Stimulated activated CD8-positive, alpha-beta memory T cell treated with anti-CD3 and anti-CD28 coated beads, Interleukin-7, amount 100 ng/mL, for 24 hours (primary cell): ENCODE data around the gene DQX1.
"Not testable (repeated sequence)": the region's sequence is repeated elsewhere in the genome, so short reads cannot be mapped to it uniquely, and the experiment has no call there.

Source experiments
- DNase-seq: peaks from one replicate; pipeline ENCODE4 v3.0.0-alpha.2; 2020; ENCODE audit warnings: low read depth

Gene DQX1

DNA sequence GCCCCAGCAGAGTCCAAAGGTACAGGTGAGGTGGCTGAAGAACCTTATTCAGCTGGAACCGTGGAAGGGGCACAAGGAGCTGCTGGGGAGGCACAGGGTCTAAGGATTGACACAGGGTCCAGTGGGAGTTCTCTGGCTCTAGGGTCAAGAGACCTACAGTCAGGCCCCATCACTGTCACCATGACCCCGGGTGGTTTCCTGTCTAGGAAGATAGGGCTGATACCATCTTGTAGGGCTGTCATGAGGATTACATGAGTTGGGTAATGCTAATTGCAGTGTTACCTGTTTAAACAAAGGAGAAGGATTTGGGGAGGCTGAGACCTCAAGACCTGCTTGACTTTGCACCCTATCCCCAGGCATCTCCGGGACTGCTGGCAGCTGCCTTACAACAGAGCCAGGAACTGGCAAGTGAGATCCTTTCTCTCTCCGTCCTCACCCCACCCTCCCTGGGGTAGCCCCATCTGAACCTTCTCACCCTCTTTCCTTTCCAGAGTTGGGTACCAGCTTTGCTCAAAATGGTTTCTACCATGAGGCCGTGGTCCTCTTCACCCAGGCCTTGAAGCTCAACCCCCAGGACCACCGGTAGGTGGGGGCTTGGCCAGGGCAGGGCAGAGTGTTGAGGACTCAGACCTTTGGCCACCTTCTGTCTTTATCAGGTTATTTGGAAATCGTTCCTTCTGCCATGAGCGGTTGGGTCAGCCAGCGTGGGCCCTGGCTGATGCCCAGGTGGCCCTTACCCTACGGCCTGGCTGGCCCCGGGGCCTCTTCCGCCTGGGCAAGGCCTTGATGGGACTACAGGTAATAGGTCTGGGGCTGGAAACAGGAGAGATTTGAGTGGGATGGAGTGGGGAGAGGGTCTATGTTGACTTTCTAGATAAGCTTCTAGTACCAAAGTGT is 34.1 kb downstream of the DQX1 start:
- no peak for DNase-seq

GRCh38 chr2:74489906-74490305 is 36.1 kb downstream of the DQX1 start:
- no peak for DNase-seq

DNA sequence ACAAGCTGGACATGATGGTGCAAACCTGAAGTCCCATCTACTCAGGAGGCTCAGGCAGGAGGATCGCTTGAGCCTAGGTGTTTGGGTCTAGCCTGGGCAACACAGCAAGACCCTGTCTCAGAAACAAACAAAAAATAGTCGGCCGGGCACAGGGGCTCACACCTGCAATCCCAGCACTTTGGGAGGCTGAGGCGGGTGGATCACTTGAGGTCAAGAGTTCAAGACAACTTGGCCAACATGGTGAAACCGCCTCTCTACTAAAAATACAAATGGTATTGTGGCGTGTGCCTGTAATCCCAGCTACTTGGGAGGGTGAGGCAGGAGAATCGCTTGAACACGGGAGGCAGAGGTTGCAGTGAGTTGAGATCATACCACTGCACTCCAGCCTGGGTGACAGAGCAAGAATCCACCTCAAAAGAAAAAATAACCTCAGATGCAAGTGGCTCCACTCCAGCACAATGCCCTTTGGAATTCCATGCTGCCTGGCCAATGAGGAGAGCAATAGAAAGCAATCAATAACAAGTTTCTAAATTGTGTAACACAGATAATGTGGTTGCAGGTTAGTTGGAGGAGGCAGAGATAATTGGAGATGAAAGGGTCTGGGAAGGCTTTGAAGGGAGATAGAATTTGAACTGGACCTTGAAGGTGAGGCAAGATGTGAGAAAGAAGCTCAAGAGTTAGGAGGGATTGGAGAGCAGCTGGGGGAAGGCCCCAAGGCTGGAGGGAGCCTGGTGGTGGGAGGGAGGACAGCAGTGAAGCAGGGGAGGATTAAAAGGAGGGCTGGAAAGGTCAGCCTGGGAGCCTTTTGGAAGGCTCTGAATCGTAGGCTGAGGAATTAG is 37.2 kb downstream of the DQX1 start:
- no peak for DNase-seq

- DNase-seq: no peak
These were observed 39.9 kb downstream of the DQX1 start for GRCh38 chr2:74486141-74486540.

DNA sequence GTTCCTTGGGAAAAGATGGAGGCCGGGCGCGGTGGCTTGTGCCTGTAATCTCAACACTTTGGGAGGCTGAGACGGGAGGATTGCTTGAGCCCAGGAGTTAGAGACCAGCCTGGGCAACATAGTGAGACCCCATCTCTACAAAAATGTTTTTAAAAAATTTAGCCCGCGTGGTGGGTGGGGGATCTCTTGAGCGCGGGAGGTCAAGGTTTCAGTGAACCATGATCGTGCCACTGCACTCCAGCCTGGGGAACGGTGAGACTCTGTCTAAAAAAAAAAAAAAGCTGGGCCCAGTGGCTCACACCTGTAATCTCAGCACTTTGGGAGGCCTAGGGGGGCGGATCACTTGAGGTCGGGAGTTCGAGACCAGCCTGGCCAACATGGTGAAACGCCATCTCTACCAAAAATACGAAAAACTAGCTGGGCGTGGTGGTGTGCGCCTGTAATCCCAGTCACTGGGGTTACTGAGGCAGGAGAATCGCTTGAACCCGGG is 42.3 kb downstream of the DQX1 start:
- DNase-seq: not testable (repeated sequence)

- peak; percentile 80 for DNase-seq
These were observed 43.0 kb downstream of the DQX1 start, which contains the start of the genes CCDC142 and TTC31 for GRCh38 chr2:74482801-74483674. Gene CCDC142, minus strand, starts transcription at chr2:74482998. Its CDS starts 161 bp downstream, at chr2:74482837. Gene TTC31, plus strand, starts transcription at chr2:74483081. Its CDS starts 15 bp downstream, at chr2:74483096.

DNA sequence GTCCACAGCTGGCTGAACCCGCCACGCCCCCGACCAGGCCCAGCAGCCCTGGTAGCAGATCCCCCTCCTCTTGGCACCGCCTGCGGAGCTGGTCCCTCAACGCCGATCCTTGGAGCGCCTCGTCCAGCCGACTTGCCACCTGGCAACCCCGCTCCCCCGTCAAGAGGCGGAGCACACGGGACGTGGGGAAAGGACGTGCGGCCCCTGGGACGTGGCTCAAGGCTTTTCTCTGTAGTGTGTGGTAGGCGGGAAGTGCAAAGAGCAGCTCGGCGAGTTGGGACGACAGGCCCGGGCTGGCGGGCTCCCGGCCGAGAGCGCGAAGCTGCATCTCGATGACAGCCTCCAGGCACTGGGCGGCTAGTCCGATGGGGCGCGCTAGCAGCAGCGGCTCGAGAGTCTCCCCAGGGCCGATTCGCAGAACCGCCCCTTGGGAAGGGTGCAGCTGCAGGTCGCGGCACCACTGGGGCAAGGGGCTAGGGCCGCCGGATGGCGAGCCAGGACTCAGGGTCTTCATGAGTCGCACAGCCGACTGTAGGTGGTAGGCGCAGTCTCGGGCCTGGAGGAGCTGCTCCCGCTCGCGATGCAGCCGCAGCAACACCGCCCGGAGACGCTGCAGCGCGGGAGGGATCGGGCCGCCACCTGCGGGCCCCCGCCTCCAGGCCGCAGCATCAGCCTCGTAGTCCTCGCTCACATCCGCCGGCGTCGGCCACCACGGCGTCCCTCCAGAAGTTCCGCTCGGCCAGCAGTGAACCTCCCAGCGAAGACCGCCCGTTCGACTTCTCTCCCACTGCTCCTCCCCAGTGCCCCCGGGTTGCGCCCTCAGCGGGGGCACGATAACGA is 43.9 kb downstream of the DQX1 start:
- no peak for DNase-seq

GRCh38 chr2:74481431-74481830 is 44.6 kb downstream of the DQX1 start:
- no peak for DNase-seq

- DNase-seq: no peak
These were observed 51.1 kb downstream of the DQX1 start for GRCh38 chr2:74474899-74475298.

- no peak for DNase-seq
These were observed 51.5 kb downstream of the DQX1 start for GRCh38 chr2:74474481-74474880.

GRCh38 chr2:74472945-74473258 is 53.1 kb downstream of the DQX1 start:
- DNase-seq: no peak

- peak; percentile 92 for DNase-seq
These were observed 53.7 kb downstream of the DQX1 start, which contains the start of gene MRPL53 for GRCh38 chr2:74472086-74472944. Gene MRPL53, minus strand, starts transcription at chr2:74472680. Its CDS starts 20 bp downstream, at chr2:74472660.

DNA sequence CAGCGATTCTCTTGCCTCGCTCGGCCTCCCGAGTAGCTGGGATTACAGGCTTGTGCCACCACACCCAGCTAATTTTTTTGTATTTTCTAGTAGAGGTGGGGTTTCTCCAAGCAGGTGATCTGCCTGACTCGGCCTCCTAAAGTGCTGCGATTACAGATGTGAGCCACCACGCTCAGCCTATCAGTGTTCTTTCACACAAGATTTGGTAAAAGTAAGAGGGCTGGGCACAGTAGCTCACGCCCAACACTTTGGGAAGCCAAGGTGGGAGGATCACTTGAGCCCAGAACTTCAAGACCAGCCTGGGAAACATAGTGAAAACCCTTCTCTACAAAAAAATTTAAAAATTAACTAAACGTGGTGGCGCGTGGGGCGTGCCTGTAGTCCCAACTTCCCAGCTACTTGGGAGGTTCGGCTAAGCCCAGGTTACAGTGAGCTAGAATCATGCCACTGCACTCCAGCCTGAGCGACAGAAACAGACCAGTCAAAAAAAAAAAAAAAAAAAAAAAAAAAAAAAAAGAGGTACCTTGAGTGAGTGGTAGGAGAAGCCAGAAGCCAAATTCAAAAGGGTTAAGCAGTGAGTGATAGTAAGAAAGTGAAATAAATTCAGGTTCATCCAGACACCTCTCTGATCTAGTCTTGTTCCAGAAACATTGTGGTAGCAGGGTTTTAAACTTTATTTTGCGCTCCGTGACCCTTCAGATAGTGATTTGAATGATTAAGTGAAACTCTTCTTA is 54.5 kb downstream of the DQX1 start:
- DNase-seq: no peak

- DNase-seq: not testable (repeated sequence)
These were observed 55.3 kb downstream of the DQX1 start for GRCh38 chr2:74470742-74471141.
